Neural crest cell (in vitro differentiated cells): ENCODE measurements around the gene PRADC1. TPM values are rescaled to one million over a fixed set of nuclear protein-coding genes. Genes with fewer than 3 reads are reported as not detected.
"Not testable (repeated sequence)": the region's sequence is repeated elsewhere in the genome, so short reads cannot be mapped to it uniquely, and the experiment has no call there.

ENCODE experiments used
- DNase-seq: peaks from one replicate; pipeline ENCODE4 v3.0.0; 2021; ENCODE audit warnings: low read depth, mixed read lengths, low spot score
- H3K27ac Mint-ChIP-seq: one replicate; pipeline ENCODE4 v1.8.0; 2021; ENCODE audit warnings: mild to moderate bottlenecking, mixed read lengths; ENCODE audit not compliant: unreplicated experiment
- H3K27me3 Mint-ChIP-seq: 2 replicates; pipeline ENCODE4 v1.8.0; 2021; ENCODE audit warnings: low read depth, mild to moderate bottlenecking, mixed read lengths
- H3K36me3 Mint-ChIP-seq: 2 replicates; pipeline ENCODE4 v1.8.0; 2021; ENCODE audit warnings: low read depth, mild to moderate bottlenecking, mixed read lengths
- H3K4me1 Mint-ChIP-seq: 2 replicates; pipeline ENCODE4 v1.8.0; 2021; ENCODE audit warnings: mixed read lengths
- H3K4me3 Mint-ChIP-seq: one replicate; pipeline ENCODE4 v1.8.0; 2021; ENCODE audit warnings: mild to moderate bottlenecking, mixed read lengths
- H3K9me3 Mint-ChIP-seq: 2 replicates; pipeline ENCODE4 v1.8.0; 2021; ENCODE audit warnings: mixed read lengths
- total RNA-seq: library from RNA; stranded (reverse); gene quantifications from 2 replicates; pipeline ENCODE4 v1.2.1, GENCODE V29; 2021
- TF ChIP-seq, protein P1 (sequence below): fragments of 200-600 bp; sonication (generic); conservative IDR thresholded peaks from 2 replicates; pipeline ENCODE4 v1.5.0; 2021; ENCODE audit warnings: antibody characterized with exemption, mild to moderate bottlenecking

PRADC1 gene
- total RNA-seq, 1 donor from 2014 or later, result 11.4 TPM

DNA sequence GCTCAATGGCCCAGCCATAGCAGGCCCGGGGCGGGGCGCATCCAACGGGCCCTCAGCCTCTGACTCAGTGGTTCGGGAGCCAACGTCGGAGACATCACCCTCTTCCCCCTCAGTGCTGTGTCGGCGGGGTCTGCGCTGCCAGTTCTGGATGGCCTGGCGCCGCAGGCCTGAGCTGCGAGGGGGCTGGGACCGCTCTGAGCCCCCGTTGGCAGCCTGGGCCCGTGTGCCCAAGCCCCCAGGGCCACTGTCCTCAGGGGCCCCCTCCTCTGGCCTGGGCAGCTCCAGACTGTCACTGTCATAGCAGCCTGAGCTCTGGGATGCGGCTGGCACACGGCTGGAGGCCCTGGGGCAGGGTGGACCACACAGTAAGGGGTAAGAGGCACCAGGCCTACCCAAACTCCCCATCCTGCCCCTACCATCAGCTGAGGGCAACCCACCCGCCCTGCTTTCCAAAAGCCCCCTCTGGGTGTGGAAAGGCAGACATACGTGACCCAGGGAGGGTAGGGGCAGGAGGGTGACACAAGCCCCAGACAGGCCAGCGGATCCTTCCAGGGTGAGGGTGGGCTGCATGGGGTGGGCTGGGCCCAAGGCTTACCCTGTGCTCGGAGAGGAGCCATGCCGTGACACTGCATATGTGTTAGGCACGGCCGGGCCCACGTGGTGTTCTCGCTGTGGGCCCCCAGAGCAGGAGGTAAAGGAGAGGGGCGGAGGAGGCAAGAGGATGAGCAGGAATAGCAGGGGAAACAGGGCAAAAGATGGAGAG is 32.4 kb upstream of the PRADC1 start:
- TF ChIP-seq, protein P1, sequence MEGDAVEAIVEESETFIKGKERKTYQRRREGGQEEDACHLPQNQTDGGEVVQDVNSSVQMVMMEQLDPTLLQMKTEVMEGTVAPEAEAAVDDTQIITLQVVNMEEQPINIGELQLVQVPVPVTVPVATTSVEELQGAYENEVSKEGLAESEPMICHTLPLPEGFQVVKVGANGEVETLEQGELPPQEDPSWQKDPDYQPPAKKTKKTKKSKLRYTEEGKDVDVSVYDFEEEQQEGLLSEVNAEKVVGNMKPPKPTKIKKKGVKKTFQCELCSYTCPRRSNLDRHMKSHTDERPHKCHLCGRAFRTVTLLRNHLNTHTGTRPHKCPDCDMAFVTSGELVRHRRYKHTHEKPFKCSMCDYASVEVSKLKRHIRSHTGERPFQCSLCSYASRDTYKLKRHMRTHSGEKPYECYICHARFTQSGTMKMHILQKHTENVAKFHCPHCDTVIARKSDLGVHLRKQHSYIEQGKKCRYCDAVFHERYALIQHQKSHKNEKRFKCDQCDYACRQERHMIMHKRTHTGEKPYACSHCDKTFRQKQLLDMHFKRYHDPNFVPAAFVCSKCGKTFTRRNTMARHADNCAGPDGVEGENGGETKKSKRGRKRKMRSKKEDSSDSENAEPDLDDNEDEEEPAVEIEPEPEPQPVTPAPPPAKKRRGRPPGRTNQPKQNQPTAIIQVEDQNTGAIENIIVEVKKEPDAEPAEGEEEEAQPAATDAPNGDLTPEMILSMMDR, result no peak
- no peak overlapping the region for H3K4me3 Mint-ChIP-seq

DNA sequence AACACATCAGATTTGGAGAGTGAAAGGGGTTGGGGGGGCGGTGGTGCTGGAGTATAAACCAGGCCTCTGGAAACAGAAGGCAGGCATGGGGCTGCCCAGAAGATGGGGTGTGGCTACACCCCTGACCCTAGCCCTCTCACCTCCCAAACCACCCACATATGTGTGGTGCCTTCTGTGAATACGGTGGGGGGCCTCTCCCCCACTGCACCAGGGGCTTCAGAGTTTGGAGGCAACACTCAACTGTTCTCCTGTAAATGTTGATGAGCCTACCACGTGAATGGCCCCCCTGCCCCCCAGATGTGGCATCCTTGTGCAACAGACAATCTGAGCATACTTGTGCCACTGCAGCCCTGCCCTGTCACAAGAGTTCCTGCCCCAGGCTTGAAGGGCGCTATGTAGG is 31.7 kb upstream of the PRADC1 start:
- Mint-ChIP-seq H3K9me3 (no peaks in the 10 kb centered on the region), H3K4me3 (no peak overlapping the region), H3K27ac (no peak overlapping the region), H3K4me1 (peaks cover 7% of the 10 kb centered on the region), H3K27me3 (peaks cover 31% of the 10 kb centered on the region), H3K36me3 (peaks cover 9% of the 10 kb centered on the region)
- TF ChIP-seq, protein P1, result no peak
- no peak for DNase-seq

More for the DNA sequence above, 32.4 kb upstream of the PRADC1 start:
- no peak for DNase-seq
- peaks cover 7% of the 10 kb centered on the region for H3K4me1 Mint-ChIP-seq
- H3K27me3 Mint-ChIP-seq, result peaks cover 38% of the 10 kb centered on the region
- H3K27ac Mint-ChIP-seq, result no peak overlapping the region
- H3K36me3 Mint-ChIP-seq, result peaks cover 9% of the 10 kb centered on the region
- H3K9me3 Mint-ChIP-seq, result no peaks in the 10 kb centered on the region

DNA sequence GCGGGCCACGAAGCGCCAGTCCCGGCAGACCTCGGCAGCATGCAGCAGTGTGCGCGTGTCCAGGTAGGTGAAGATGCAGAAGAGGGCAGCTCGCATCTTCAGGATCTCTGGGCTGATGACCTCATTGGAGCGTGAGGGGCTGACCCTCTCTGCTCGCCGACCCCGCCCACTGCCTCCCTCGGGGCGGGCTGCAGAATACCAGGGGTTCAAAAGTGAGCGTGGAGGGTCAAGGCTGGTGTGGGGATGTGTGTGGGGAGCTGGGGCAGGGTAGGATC is 31.2 kb upstream of the PRADC1 start:
- no peak overlapping the region for H3K27ac Mint-ChIP-seq
- peaks cover 29% of the 10 kb centered on the region for H3K27me3 Mint-ChIP-seq
- no peaks in the 10 kb centered on the region for H3K9me3 Mint-ChIP-seq
- TF ChIP-seq, protein P1, result no peak
- H3K36me3 Mint-ChIP-seq, result peaks cover 9% of the 10 kb centered on the region
- no peak overlapping the region for H3K4me3 Mint-ChIP-seq
- H3K4me1 Mint-ChIP-seq, result peaks cover 7% of the 10 kb centered on the region
- DNase-seq, result no peak

DNA sequence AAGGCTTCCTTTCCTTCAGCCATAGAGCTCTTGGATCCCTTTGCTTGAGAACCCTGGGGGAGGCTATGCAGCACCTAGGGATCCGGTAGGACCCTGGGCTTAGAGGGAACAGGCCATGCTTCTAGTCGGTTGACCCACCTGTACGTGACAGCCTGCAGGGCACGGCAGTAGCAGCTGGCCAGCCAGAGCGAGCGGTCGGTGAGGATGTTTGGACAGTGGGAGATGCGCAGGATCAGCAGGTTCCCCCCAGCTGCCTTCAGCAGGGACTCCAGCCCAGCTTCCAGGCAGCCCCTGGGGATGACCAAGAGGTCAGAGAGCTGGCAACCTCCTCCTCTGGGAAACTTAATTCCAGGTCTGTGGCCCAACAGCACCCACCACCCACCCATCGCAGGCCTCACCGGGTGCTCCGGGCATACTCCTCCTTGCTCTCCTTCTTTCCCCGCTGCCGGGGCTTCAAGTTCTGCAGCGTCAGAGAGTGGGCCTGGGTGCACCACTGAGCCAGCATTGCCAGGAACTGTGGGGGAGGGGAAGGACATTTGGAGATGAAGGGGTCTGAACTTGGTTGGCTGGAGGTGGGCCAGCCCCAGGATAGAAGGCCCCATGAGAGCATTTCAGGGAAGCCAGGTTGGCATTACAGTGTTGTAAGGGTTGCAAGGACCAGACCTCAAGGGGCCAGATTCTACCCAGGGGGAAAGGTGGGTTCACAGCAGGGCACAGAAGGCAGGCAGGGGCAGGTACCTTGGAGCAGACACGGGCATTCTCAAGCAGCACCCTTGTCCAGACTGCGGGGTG is 30.7 kb upstream of the PRADC1 start:
- H3K27ac Mint-ChIP-seq, result no peak overlapping the region
- no peak for DNase-seq
- peaks cover 25% of the 10 kb centered on the region for H3K27me3 Mint-ChIP-seq
- TF ChIP-seq, protein P1, result no peak
- H3K4me3 Mint-ChIP-seq, result no peak overlapping the region
- no peaks in the 10 kb centered on the region for H3K9me3 Mint-ChIP-seq
- peaks cover 9% of the 10 kb centered on the region for H3K36me3 Mint-ChIP-seq
- H3K4me1 Mint-ChIP-seq, result peaks cover 7% of the 10 kb centered on the region

DNA sequence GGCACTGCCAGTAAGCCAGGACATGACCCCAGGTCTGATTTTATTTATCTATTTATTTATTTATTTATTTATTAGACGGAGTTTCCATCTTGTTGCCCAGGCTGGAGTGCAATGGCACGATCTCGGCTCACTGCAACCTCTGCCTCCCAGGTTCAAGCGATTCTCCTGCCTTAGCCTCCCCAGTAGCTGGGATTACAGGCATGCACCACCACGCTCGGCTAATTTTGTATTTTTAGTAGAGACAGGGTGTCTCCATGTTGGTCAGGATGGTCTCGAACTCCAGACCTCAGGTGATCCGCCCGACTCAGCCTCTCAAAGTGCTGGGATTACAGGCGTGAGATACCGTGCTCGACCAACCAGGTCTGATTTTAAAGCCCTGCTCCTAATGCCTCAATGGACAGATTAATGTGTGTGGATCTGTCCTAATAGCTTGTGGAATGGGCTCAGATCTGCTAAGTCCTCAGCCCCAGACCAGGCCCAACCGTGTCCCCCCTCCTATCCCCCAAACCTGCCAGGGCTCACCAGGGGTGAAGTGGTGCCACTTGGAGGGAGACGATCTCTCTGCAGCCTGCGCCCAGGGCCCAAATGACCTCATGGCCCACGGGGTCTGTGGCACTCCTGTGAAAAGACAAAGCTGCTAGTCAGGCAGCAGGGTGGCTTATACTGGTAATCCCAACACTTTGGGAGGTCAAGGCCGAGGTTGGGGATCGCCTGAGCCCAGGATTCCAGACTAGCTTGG is 29.8 kb upstream of the PRADC1 start:
- not testable (repeated sequence) for H3K27ac Mint-ChIP-seq, H3K36me3 Mint-ChIP-seq, H3K9me3 Mint-ChIP-seq

More for the DNA sequence above, 29.8 kb upstream of the PRADC1 start:
- not testable (repeated sequence) for H3K4me1 Mint-ChIP-seq, H3K4me3 Mint-ChIP-seq, DNase-seq
- peaks cover 16% of the 10 kb centered on the region for H3K27me3 Mint-ChIP-seq
